Astrocyte of the hippocampus (primary cell): ENCODE measurements around the gene TLDC2.
A peak's percentile ranks its signal among the peaks of the same experiment; 100 is the strongest.
"Not testable (repeated sequence)": the region's sequence is repeated elsewhere in the genome, so short reads cannot be mapped to it uniquely, and the experiment has no call there.

Experiments used
- DNase-seq: peaks from one replicate; pipeline ENCODE4 v3.0.0; 2011; ENCODE audit warnings: low read depth, low spot score

Gene TLDC2

DNA sequence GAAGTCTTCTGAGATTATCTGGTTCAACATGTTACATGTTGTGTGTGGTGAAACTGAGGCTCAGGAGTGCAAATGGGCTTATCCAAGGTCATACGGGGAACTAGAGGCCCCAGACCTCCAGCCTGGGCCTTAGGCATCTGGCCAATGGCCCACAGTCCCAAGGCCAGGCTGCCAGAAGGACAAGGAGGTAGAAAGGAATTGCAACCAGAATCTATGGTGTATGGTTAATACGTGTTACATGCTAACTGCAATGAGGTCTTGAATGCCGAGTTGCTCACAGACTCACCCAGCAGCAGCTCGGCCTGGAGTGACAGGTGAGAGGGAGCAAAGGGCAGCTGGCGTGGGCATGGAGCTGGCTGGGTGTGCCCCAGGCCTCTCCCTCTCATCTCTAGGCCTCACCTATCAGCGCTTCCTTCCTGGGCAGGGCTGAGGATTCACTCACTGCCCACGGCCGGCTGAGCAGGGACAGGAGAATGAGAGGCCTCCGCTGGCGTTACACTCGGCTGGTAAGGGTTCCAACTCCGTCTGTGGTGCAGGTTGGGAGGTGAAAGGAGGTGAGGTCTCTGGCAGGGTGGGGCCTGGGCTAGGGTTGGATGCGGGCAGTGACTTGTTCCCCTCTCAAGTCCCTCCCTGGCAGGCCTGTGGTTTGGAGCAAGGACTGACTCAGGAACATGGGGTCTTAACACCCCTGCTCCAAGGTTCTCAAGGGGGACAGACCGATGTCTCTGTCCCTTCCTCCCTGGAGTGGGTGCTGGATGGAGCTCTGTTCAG, at the start of gene TLDC2:
Gene TLDC2, plus strand, starts transcription at position 437 of the 771 bp plus-strand sequence. Its CDS starts 37 bp downstream, at position 474.
- no peak for DNase-seq

DNA sequence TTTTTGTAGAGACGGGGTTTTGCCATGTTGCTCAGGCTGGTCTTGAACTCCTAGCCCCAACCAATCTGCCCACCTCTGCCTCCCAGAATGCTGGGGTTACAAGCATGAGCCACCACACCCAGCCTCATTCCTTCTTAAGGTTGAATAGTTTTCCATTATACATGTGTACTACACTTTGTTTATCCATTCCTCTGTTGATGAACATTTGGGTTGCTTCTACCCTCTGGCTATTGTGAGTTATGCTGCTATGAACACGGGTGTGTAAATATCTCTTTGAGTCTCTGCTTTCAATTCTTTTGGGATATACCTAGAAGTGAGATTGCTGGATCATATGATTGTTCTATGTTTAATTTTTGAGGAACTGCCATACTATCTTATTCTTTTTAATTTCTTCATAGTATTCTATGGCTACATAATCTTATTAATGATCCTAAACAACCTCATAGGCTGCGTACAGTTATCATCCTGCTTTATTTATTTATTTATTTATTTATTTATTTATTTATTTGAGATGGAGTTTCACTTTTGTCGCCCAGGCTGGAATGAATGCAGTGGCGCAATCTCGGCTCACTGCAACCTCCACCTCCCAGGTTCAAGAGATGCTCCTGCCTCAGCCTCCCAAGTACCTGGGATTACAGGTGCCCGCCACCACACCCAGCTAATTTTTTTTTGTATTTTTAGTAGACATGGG, 49.2 kb upstream of the TLDC2 start:
- DNase-seq: no peak

DNA sequence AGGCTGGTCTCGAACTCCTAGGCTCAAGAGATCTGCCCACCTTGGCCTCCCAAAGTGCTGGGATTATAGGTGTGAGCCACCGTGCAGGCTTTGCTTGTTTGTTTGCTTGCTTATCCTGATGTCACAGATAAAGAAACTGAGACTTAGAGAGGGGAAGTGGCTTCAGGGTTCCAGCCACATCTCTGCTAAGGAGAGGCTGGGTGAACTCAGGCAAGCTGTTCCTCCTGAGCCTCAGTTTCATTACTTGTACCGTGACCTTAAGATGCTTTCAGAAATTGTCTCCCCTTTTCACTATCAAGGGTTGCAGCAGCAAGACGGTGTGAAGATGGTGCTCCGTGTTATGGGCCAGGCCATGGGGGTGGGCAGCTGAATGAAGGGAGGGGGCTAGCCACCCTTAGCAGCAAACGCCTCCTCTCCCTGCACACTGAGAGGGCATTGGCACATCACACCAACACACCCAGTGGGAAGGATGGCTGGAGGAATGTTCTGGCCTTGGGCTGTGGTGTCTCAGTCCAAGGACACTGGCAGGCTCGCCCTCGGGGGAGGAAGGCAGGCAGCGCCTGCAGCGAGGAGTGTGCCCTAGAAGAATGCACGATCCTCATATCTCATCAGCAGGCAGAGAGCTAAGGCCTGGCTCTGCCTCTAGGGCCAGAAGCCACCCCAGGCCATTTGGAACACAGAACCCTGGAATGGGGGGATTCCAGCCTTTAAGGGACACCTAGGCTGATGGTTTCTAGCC, 48.2 kb upstream of the TLDC2 start:
- no peak for DNase-seq

DNA sequence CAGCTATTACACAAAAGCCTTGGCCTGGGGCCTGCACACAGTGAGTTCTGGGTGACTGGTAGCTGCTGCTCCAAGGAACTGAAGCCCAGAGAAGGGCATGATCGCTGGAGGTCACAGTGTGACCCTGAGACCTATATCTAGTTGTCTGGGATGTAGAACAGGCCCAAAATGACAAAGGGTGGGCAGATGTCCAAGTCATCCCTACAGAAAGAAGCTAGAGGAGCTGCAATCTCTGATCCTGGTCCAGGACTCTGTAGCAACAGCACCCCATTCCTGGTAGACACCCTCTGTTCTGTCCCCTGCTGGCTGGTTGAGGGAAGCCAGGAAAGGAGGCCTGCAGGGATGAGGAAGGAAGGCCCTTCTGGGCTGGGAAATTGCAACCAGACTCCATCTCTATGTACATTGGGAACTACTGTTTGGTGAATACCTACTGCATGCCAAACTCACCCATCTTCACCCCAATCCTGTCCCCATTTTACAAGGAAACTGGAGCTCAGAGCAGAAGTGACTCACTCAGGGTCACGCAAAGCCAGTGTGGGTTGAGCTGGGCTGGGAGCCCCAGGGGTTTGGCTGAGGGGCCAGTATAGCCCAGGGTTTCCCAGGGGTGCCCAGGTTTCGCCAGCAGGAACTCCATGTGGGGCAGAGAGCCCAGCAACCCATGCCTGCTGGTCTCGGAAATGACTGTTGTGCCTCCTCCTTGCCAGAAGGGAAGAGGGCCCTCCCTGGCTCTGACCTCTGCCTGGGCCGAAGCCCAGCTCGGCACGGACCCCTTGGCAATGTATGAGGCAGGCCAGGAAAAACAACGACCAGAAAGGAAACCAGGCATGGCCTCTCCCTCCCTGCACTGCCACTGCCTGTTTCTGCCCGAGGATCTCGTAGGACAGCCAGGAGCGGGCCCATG, 44.9 kb upstream of the TLDC2 start:
- no peak for DNase-seq

DNA sequence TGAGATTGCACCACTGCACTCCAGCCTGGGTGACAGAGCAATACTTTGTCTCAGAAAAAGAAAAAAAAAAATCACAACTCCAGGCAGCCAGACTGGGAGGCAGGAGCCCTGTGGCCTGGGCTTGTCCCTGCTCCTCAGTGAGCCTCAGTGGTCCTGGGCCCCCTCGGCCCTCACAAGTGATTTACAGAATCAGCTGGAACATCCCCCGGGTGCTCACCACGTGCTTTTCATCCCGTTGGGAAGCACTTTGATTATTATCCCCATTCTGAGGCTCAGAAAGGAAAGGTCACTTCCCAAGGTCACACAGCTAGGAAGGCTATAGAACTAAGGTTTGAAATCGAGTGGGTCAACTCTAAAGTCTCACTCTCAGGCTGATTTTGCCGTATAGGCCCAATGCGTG, 43.1 kb upstream of the TLDC2 start:
- DNase-seq: no peak

DNA sequence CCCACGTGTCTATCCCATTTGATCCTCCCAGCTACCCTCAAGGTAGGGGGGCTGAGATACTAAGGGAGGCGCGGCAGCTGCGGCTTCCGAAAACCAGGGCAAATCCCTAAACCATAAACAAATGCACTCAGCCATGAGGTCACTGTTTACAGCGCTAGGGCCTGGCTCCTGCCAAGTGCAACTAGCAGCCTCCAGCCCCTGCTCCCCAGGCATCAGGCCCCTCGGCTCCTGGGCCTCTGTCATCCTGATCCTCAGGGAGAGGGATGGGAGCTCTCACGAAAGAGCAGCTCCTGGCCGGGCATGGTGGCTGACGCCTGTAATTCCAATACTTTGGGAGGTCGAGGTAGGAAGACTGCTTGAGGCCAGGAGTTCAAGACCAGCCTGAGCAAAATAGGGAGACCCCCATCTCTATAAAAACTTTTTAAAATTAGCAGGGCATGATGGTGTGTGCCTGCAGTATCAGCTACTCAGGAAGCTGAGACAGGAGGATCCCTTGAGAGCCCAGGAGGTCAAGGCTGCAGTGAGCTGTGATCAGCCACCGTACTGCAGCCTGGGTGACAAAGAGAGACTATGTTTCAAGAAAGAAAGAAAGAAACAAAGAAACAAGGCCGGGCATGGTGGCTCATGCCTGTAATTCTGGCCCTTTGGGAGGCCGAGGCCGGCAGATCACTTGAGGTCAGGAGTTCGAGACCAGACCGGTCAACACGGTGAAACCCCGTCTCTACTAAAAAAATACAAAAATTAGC, 42.5 kb upstream of the TLDC2 start:
- peak; percentile 79 for DNase-seq

DNA sequence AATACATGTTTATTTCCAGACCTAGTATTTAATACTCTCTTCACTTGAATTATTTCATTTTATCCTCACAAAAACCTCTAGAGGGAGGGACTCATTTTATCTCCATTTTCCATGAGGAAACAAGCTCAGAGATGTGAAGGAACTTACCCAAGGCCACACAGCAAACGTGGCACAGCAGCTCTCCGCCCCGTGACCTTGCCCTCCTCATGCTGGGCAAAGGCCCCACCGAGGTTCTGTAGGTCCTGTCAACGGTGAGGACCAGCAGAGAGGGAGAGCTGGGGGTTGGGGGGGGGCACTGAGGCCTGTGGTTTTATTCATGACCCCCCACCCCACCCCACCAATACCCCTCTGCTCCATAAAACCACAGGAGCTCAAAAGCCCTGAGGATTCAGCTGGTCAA, 40.9 kb upstream of the TLDC2 start:
- no peak for DNase-seq

DNA sequence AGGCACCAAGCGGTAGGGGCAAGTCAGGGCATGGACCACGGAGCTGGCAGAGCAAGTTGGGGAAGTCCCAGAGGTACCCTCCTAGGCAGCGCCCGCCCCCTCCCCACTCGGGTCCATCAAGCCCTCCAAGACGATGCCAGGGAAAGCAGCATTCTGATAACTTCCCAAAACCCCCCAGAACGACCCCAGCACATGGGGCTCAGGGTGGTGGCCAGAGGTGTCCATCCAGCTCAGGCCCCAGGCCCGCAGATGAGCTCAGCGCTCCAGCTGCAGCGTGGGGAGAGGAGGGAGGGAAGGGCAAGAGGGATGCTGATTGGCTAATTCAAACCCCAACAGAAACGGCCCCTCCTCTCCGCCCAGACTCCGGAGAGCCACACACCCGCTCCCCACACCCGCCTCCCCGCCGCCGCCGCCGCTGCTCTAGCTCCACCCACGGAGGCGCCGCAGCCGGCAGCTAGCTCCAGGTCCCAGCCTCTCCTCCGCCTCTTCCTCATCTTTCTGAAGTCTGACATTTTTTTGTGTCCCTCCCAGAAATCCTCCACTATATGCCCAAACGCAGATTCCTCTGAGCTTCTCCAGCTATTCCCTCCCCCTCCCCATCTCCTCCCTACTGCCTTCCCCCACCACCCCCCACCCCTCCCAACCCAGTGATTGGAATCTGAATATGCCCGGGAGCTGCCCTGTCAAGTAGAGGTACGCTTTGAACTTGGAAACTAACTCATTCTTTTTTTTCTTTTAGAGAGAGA, 40.3 kb upstream of the TLDC2 start:
- peak; percentile 98 for DNase-seq

DNA sequence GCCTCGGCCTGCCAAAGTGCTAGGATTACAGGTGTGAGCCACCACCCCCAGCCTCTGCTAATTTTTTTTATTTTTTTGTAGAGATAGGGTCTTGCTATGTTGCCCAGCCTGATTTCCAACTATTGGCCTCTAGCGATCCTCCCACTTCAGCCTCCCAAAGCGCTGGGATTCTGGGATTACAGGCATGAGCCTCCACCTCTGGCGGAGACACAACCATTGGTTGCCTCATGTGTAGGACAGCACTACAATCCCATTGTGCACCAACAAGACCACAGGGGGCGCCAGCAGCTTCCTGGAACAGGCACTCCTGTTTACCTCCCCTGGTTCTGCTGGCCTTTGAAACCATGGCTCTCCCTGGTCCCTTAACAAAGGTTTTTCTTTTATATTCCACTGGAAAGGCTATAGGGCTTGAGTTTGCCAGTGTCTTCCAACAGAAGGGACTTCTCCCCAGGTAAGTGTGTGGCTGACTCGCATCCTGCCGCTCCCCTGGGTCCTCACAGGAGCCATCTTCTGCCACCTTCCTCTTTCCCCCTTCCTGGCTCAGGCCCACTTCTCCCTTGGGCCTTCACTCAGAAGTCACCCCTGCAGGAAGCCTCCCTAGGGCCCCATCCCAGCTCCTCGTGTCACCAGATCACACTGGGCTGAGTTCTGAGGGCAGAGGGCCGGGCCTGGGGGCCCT, 39.2 kb upstream of the TLDC2 start:
- DNase-seq: no peak

DNA sequence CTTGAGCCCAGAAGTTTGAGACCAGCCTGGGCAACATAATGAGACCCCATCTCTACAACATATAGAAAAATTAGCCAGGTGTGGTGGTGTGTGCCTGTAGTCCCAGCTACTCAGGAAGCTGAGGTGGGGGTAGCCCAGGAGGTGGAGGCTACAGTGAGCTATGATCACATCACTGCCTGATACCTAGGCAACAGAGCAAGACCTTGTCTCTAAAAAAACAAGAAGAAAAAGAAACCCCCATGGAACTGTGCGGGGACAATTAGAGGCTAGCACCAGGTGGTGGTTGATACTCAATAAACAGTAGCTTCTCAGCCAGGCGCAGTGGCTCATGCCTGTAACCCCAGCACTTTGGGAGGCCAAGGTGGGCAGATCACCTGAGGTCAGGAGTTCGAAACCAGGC, 37.6 kb upstream of the TLDC2 start:
- DNase-seq: not testable (repeated sequence)

DNA sequence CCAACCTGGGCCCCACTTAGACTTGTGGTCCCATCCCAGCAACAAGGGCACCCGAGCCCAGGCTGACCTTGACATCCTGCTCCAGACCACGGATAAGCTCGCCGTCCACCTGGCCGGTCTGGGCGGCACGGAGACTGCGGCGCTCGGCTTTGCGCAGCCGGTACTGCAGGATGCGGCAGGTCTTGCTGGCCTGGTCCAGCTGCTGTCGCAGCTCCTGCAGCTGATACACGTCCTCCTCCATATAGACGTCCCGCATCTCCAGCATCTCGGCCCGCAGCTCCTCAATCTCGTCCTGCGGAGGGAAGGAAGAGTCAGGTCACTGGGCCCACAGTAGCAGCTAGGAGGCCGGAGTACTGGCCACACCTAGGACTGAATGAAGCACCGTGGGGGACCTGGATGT, 36.8 kb upstream of the TLDC2 start:
- no peak for DNase-seq

DNA sequence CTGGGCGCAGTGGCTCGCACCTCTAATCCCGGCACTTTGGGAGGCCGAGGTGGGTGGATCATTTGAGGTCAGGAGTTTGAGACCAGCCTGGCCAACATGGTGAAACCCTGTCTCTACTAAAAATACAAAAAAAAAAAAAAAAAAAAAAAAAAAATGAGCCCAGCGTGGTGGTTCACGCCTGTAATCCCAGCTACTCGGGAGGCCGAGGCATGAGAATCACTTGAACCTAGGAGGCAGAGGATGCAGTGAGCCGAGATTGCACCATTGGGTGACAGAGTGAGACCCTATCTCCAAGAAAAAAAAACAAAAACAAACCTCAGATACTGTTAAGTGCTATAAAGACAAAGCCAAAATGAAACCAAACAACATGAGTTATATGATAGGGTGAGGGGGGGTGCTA, 34.9 kb upstream of the TLDC2 start:
- DNase-seq: not testable (repeated sequence)

DNA sequence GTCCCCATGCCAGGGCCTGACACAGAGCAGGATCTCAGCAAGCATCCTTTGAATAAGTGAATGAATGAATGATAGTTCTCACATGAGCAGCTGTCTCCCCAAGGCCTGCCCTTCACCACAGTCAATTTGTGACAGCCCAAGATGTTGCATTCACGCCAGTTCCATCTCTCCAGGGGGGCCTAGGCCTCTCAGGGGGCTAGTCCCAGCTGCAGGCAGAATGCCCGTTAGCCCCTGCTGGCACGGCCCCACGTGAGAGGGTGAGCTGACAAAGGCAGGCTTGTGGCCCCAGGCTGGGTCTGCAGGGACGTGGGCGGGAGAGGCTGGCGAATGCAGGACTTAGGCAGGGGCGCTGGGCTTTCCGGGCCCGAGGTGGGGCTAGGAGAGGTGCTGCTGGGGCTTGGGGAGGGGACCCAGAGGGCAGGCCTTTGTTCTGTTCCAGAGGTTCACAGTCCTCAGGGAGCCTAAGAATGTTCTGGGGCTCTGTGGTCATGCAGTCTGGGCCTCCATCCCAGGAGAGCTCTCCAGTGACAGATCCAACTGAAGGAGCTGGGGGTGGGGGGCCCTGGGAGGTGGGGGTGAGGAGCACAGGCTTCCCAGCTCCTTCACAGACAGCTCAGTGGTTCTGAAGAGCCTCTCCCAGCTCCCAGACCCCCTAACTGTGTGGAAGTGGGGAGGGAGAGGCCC, 30.5 kb upstream of the TLDC2 start:
- peak; percentile 51 for DNase-seq

DNA sequence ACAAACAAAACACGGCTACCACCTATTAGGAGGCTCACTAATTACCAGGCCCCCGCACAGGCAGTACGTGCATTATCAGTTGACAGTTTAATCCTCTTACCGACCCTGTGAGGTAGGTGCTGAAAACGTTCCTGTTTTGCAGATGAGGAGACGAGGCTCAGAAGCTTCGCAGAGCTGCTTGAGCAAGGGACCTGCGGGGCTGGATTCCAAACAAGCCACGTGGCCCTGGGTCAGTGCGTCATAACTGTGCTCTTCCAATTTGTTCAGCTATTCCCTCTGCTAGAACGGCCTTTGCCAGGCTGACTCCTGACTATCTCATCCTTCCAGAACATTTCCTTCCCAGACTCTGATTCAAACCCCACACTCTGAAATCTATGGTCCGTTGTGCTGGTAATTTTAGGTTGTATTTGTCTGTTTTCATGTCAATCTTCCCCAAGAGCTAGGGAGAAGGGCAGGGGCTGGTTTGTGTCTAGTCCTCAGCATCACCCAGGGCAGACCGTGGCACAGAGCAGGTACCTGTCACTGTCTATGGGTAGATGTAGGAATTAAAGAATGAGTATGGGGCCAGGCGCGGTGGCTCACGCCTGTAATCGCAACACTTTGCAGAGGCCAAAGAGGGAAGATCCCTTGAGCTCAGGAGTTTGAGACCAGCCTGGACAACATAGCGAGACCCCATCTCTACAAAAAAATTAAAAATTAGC, 28.8 kb upstream of the TLDC2 start:
- DNase-seq: peak; percentile 80

DNA sequence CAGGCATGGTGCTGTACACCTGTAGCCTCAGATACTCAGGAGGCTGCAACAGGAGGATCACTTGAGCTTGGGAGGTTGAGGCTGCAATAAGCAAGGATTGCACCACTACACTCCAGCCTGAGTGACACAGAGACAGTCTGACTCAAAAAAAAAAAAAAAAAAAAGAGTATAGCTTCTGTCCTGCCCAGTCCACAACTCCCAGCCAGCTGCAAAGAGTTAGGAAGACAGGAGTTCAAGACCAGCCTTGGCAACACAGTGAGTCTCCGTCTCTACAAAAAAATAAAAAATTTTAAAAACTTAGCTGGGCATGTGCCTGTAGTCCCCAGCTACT, 28.3 kb upstream of the TLDC2 start:
- no peak for DNase-seq

DNA sequence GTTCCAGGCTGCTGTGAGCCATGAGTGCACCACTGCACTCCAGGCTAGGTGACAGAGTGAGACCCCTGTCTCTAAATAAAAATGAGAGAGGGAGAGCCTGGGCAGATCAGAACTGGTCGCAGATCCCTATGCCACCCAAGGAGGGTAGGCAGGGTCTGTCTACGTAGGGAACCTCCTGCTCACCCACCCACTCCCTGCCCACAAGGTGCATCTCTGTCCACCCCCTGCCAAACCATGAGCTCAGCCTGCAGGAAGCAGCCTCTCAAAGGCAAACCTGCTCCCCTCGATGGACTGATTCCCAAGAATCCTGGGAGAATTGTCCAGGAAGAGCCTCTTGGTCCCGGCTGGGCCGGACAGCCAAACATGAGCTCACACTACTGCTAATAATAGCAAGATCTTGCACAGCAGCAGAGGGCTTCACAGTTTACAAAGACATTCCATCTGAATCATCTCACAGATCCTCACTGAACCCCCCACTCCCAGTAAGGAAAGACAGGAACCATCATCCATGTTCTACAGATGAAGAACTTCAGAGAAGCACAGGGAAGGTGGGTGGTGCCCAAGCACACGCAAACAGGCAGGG, 27.8 kb upstream of the TLDC2 start:
- peak; percentile 74 for DNase-seq

DNA sequence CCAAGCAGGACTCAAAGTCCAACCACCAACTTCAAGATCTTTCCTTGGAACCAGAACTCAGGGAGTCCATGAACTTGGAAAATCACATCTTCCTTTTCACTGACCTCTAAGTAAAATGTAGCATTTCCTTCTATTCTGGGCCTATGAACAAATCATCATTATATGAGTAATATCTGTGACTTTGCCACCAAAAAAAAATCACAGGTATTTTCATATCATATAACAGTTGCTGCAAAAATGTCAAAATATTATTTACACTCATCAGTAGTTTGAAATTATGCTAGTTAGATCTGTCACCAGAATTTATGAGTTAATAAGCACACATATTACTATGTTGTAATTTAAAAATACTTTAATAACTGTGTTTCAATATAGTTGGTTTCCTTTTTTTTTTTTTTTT, 27.3 kb upstream of the TLDC2 start:
- DNase-seq: no peak
